SK-N-SH (cell line): ENCODE data around the gene WFDC9.

Source experiments
- FOXJ3 ChIP-seq: sonication (generic); formaldehyde crosslinking; IDR thresholded peaks from 2 replicates; pipeline ENCODE4 v1.5.1; 2020; ENCODE audit warnings: mild to moderate bottlenecking, missing genetic modification reagents
- POLR2AphosphoS5 ChIP-seq: IDR thresholded peaks from 2 replicates; pipeline ENCODE4 v1.6.1; 2012; ENCODE audit warnings: low read depth, low read length
- SMC3 ChIP-seq: IDR thresholded peaks from 2 replicates; pipeline ENCODE4 v1.6.1; 2012; ENCODE audit warnings: low read depth, low read length, improper control_type of control experiment
- TF ChIP-seq, protein P1 (sequence below): fragments of 150-350 bp; IDR thresholded peaks from 2 replicates; pipeline ENCODE4 v1.6.1; 2017; ENCODE audit warnings: antibody characterized with exemption, low read length, low read depth, borderline replicate concordance
- TF ChIP-seq, protein P2 (sequence below): fragments of 200-600 bp; sonication (generic); IDR thresholded peaks from 2 replicates; pipeline ENCODE4 v1.6.1; 2017; ENCODE audit warnings: antibody characterized with exemption, mild to moderate bottlenecking, moderate library complexity
- TF ChIP-seq, protein P3 (sequence below): IDR thresholded peaks from 2 replicates; pipeline ENCODE4 v1.4.0; 2012; ENCODE audit warnings: low read depth

DNA sequence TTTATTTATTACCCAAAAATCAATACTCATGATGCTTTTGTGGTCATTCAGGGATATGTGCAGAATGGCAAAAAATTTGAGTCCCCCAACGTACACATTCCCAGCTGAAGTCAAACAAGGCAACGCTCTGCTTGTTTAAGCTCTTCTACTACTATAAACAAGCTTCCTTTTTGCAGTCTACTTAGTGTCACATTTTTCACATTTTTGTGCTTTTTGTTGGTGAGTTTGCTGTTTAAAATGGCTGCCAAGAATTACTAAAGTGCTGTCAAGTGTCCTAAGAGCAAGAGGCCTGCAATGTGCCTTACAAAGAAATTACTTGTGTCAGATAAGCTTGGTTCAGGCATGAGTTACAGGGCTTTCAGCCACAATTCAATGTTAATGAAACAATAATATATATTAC lies 54.1 kb downstream of the WFDC9 start:
- TF ChIP-seq, protein P1, sequence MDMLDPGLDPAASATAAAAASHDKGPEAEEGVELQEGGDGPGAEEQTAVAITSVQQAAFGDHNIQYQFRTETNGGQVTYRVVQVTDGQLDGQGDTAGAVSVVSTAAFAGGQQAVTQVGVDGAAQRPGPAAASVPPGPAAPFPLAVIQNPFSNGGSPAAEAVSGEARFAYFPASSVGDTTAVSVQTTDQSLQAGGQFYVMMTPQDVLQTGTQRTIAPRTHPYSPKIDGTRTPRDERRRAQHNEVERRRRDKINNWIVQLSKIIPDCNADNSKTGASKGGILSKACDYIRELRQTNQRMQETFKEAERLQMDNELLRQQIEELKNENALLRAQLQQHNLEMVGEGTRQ = no peak
- TF ChIP-seq, protein P2, sequence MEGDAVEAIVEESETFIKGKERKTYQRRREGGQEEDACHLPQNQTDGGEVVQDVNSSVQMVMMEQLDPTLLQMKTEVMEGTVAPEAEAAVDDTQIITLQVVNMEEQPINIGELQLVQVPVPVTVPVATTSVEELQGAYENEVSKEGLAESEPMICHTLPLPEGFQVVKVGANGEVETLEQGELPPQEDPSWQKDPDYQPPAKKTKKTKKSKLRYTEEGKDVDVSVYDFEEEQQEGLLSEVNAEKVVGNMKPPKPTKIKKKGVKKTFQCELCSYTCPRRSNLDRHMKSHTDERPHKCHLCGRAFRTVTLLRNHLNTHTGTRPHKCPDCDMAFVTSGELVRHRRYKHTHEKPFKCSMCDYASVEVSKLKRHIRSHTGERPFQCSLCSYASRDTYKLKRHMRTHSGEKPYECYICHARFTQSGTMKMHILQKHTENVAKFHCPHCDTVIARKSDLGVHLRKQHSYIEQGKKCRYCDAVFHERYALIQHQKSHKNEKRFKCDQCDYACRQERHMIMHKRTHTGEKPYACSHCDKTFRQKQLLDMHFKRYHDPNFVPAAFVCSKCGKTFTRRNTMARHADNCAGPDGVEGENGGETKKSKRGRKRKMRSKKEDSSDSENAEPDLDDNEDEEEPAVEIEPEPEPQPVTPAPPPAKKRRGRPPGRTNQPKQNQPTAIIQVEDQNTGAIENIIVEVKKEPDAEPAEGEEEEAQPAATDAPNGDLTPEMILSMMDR = no peak
- no peak for TF ChIP-seq POLR2AphosphoS5
- TF ChIP-seq, protein P3, sequence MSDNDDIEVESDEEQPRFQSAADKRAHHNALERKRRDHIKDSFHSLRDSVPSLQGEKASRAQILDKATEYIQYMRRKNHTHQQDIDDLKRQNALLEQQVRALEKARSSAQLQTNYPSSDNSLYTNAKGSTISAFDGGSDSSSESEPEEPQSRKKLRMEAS = no peak
- TF ChIP-seq FOXJ3 (CRISPR knock-in tag) = no peak
- no peak for TF ChIP-seq SMC3
